Measurements from ENCODE around the gene SYNPR. TPM values are rescaled to one million over a fixed set of nuclear protein-coding genes. Genes with fewer than 3 reads are reported as not detected.

The SYNPR gene
- total RNA-seq, 2 experiments from 2014 or later: not detected

- DNase-seq (ENCODE audit: low spot score): no peak
- Histone ChIP-seq H3K79me2 (ENCODE audit: insufficient read depth, low read depth, low read length) (no peaks in the 10 kb centered on the region), H3K4me1 (ENCODE audit: insufficient read depth, low read length, poor library complexity, severe bottlenecking) (no peaks in the 10 kb centered on the region), H2AFZ (ENCODE audit: low read length) (no peak overlapping the region), H3K9me3 (ENCODE audit: low read length) (no peaks in the 10 kb centered on the region), H3K4me3 (ENCODE audit: low read depth, low read length, poor library complexity, severe bottlenecking) (no peak overlapping the region), H3K4me2 (ENCODE audit: low read length) (no peak overlapping the region), H3K9me2 (ENCODE audit: insufficient read depth, low read length) (no peaks in the 10 kb centered on the region), H3K27ac (ENCODE audit: low read depth, low read length, poor library complexity, severe bottlenecking) (no peak overlapping the region), H3K36me3 (ENCODE audit: insufficient read depth, low read length) (no peaks in the 10 kb centered on the region), H4K20me1 (ENCODE audit: insufficient read depth, low read length) (no peaks in the 10 kb centered on the region)
- POLR2A ChIA-PET: no interaction called here
- no peak for TF ChIP-seq CTCF (conservative IDR thresholded peaks at IDR 0.05; ENCODE audit: low read length)
- TF ChIP-seq EZH2phosphoT487 (IDR thresholded peaks at IDR 0.05; ENCODE audit: borderline replicate concordance, low read depth, low read length): no peak
- no TSS peak for BruUV-seq (replicated peaks)
- intact Hi-C loops (cut with micrococcal nuclease; ENCODE audit: unreplicated experiment): no loop called here
- CTCF ChIA-PET (ENCODE audit: unreplicated experiment): no interaction called here
These were observed 184.6 kb downstream of the SYNPR start for GRCh38 chr3:63462732-63463131.

- POLR2A ChIA-PET: interaction anchor here (0.9 kb wide), 1 partner anchor 11 kb away, joined by 3 read pairs; no protein-coding TSS in a partner anchor
These were observed 189.3 kb downstream of the SYNPR start for GRCh38 chr3:63467392-63467791.

DNA sequence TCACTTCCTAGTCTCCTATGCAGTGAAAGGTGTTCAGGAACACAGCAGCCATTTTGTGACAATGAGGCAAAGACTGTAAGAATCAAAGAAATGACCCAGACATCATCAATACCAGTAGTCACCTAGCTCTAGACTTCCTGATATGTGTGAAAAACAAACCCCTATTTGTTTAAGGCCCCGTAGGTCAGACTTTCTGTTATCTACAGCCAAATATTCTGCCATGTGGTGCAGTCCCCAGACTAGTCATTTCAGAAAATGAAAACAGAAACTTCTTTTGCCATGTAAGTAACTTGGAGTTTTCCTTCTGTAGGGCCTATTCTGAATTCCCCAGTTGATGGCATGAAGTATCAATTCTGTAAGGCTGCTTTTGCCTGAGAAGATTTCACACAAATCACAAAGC lies 192.6 kb downstream of the SYNPR start:
- ChIA-PET POLR2A (no interaction called here), CTCF (ENCODE audit: unreplicated experiment) (no interaction called here)
- no peak overlapping the region for H3K4me2 ChIP-seq (ENCODE audit: low read length)
- no peak overlapping the region for H3K27ac ChIP-seq (ENCODE audit: low read depth, low read length, poor library complexity, severe bottlenecking)
- TF ChIP-seq CTCF (conservative IDR thresholded peaks at IDR 0.05; ENCODE audit: low read length) (no peak), EZH2phosphoT487 (IDR thresholded peaks at IDR 0.05; ENCODE audit: borderline replicate concordance, low read depth, low read length) (no peak)
- H3K9me3 ChIP-seq (ENCODE audit: low read length): no peaks in the 10 kb centered on the region
- H3K36me3 ChIP-seq (ENCODE audit: insufficient read depth, low read length): no peaks in the 10 kb centered on the region
- BruUV-seq (replicated peaks): no TSS peak
- no peaks in the 10 kb centered on the region for H3K79me2 ChIP-seq (ENCODE audit: insufficient read depth, low read depth, low read length)
- no peaks in the 10 kb centered on the region for H3K4me1 ChIP-seq (ENCODE audit: insufficient read depth, low read length, poor library complexity, severe bottlenecking)
- H3K4me3 ChIP-seq (ENCODE audit: low read depth, low read length, poor library complexity, severe bottlenecking): no peak overlapping the region
- no peaks in the 10 kb centered on the region for H3K9me2 ChIP-seq (ENCODE audit: insufficient read depth, low read length)
- H4K20me1 ChIP-seq (ENCODE audit: insufficient read depth, low read length): no peaks in the 10 kb centered on the region
- H2AFZ ChIP-seq (ENCODE audit: low read length): no peak overlapping the region
- intact Hi-C loops (cut with micrococcal nuclease; ENCODE audit: unreplicated experiment): no loop called here
- DNase-seq (ENCODE audit: low spot score): no peak

More at GRCh38 chr3:63467392-63467791, 189.3 kb downstream of the SYNPR start:
- no peaks in the 10 kb centered on the region for H3K4me1 ChIP-seq (ENCODE audit: insufficient read depth, low read length, poor library complexity, severe bottlenecking)
- H3K9me2 ChIP-seq (ENCODE audit: insufficient read depth, low read length): no peaks in the 10 kb centered on the region
- H3K79me2 ChIP-seq (ENCODE audit: insufficient read depth, low read depth, low read length): no peaks in the 10 kb centered on the region
- no peak overlapping the region for H2AFZ ChIP-seq (ENCODE audit: low read length)
- CTCF ChIA-PET (ENCODE audit: unreplicated experiment): no interaction called here
- no peak for DNase-seq (ENCODE audit: low spot score)
- H3K36me3 ChIP-seq (ENCODE audit: insufficient read depth, low read length): no peaks in the 10 kb centered on the region
- H3K4me3 ChIP-seq (ENCODE audit: low read depth, low read length, poor library complexity, severe bottlenecking): no peak overlapping the region
- H4K20me1 ChIP-seq (ENCODE audit: insufficient read depth, low read length): no peaks in the 10 kb centered on the region
- H3K4me2 ChIP-seq (ENCODE audit: low read length): no peak overlapping the region
- intact Hi-C loops (cut with micrococcal nuclease; ENCODE audit: unreplicated experiment): no loop called here
- no peaks in the 10 kb centered on the region for H3K9me3 ChIP-seq (ENCODE audit: low read length)
- TF ChIP-seq EZH2phosphoT487 (IDR thresholded peaks at IDR 0.05; ENCODE audit: borderline replicate concordance, low read depth, low read length) (no peak), CTCF (conservative IDR thresholded peaks at IDR 0.05; ENCODE audit: low read length) (no peak)
- BruUV-seq (replicated peaks): no TSS peak
- no peak overlapping the region for H3K27ac ChIP-seq (ENCODE audit: low read depth, low read length, poor library complexity, severe bottlenecking)

Measured in OCI-LY7 (cell line).